ENCODE results near the gene PAMR1.

PAMR1 gene

DNA sequence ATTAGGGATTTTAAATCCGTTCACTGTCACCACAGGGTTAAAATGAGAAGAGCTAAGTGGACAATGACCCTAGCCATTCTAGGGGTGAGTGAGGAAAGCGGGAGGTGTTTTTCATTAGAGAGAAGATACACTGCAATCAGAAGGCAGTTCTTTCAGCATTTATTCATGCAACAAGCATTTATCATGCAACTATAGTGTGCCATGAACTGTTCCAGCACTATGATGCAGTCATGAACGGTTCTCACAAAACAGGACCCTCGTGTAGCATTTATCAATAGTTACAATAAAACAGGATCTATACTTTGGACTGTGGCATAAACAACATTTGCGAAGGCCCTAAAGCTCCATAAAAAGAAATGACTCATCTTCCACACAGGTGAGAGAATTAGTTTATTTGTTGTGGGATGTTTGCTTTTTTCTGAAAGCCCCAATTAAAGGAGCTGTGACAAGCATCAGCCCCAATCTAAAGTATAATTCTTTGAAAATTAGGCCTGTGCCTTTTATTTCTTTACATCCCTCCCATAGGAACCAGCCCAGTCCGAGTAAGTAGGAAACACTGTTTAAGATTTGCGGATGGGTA lies 51.5 kb downstream of the PAMR1 start:
- TF ChIP-seq POLR2A (IDR thresholded peaks at IDR 0.05; ENCODE audit: low read length): no peak
- no peak for TF ChIP-seq GATA1 (IDR thresholded peaks at IDR 0.05; ENCODE audit: low read depth, low read length)

GRCh38 chr11:35470616-35471015 lies 54.8 kb downstream of the PAMR1 start:
- no peak for DNase-seq
- no peak for TF ChIP-seq GATA1 (IDR thresholded peaks at IDR 0.05; ENCODE audit: low read depth, low read length)
- no peak for TF ChIP-seq POLR2A (IDR thresholded peaks at IDR 0.05; ENCODE audit: low read length)

More for the DNA sequence above, 51.5 kb downstream of the PAMR1 start:
- DNase-seq: no peak

GRCh38 chr11:35466058-35466457 lies 59.4 kb downstream of the PAMR1 start:
- TF ChIP-seq POLR2A (IDR thresholded peaks at IDR 0.05; ENCODE audit: low read length) (no peak), GATA1 (IDR thresholded peaks at IDR 0.05; ENCODE audit: low read depth, low read length) (no peak)
- no peak for DNase-seq

DNA sequence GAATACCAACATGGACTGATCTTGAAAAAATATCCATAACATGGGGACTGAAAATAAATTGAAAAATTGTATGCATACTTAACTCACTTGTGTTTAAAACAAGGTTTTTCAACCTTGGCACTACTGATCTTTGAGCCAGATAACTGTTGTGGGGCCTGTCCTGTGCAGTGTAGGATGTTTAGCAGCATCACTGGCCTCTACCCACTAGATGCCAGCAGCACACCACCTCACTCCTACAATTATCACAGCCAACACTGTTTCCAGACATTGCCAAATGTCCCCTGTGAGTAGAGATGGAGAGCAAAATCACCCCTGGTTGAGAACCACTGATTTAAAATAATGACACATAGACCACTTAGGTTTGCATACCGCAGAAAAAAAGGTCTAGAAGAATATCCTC lies 61.1 kb downstream of the PAMR1 start:
- DNase-seq: no peak
- TF ChIP-seq POLR2A (IDR thresholded peaks at IDR 0.05; ENCODE audit: low read length) (no peak), GATA1 (IDR thresholded peaks at IDR 0.05; ENCODE audit: low read depth, low read length) (no peak)

GRCh38 chr11:35463331-35463751 lies 62.1 kb downstream of the PAMR1 start:
- TF ChIP-seq GATA1 (IDR thresholded peaks at IDR 0.05; ENCODE audit: low read depth, low read length) (no peak), POLR2A (IDR thresholded peaks at IDR 0.05; ENCODE audit: low read length) (no peak)
- DNase-seq: no peak

- TF ChIP-seq GATA1 (IDR thresholded peaks at IDR 0.05; ENCODE audit: low read depth, low read length) (no peak), POLR2A (IDR thresholded peaks at IDR 0.05; ENCODE audit: low read length) (no peak)
- DNase-seq: no peak
Observed at GRCh38 chr11:35461917-35462538, 63.4 kb downstream of the PAMR1 start.

DNA sequence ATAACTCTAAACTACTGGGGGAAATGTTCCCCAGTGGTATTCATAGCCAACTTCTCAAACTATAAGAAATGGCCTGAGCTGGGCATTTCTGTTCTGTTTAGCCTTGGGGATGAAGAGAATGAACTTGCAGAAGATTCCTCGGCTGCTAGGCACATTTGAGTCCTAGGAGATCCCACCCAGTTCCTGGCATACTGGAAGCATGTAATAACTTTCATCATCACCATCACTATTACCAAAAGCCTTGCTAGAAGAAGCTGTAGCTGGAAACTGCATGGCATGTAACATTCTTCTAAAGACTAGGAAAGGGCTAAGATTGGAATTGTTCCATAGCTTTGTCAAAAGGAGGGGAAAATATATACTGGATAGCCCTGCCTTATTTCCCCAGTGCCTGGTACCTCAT lies 65.9 kb downstream of the PAMR1 start:
- DNase-seq: no peak
- TF ChIP-seq POLR2A (IDR thresholded peaks at IDR 0.05; ENCODE audit: low read length) (no peak), GATA1 (IDR thresholded peaks at IDR 0.05; ENCODE audit: low read depth, low read length) (no peak)

DNA sequence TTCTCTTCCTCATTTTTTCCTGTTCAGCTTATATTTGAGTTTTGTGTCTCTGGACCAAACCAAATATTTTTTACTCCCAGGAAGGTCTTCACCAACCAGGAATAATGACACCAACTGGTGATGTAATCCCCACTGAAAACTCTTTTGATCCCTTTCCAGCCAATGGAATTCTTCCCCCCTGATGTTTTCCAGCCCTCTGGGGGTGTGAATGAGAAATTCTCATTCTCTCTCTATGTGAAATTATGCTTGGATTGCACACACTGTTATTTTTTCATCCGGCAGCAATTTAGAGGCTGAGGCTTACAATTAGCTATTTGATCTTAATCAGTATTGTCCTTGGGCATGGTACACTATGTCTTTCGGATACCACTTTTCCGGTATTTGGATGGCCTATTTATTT lies 66.6 kb downstream of the PAMR1 start:
- TF ChIP-seq GATA1 (IDR thresholded peaks at IDR 0.05; ENCODE audit: low read depth, low read length): no peak
- TF ChIP-seq POLR2A (IDR thresholded peaks at IDR 0.05; ENCODE audit: low read length): no peak
- DNase-seq: no peak

GRCh38 chr11:35454362-35454761 lies 71.1 kb downstream of the PAMR1 start:
- DNase-seq: no peak
- TF ChIP-seq POLR2A (IDR thresholded peaks at IDR 0.05; ENCODE audit: low read length) (no peak), GATA1 (IDR thresholded peaks at IDR 0.05; ENCODE audit: low read depth, low read length) (no peak)

GRCh38 chr11:35436581-35437250 lies 88.7 kb downstream of the PAMR1 start:
- TF ChIP-seq POLR2A (IDR thresholded peaks at IDR 0.05; ENCODE audit: low read length) (no peak), GATA1 (IDR thresholded peaks at IDR 0.05; ENCODE audit: low read depth, low read length) (no peak)
- DNase-seq: no peak

DNA sequence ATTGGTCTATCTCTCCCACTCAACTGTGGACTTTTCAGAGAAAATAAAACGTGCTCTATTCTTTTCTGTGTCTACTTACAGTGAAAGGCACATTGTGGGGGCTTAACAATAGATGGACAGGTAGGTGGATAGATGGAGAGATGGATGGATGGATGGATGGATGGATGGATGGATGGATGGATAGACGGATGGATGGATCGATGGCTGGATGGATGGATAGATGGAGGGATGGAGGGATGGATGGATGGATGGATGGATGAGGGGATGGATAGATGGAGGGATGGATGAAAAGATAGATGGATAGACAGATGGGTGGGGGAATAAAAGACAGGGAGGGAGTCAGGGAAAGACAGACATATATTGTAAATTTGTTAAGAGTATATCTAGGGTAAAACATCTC lies 91.8 kb downstream of the PAMR1 start:
- no peak for DNase-seq
- no peak for TF ChIP-seq POLR2A (IDR thresholded peaks at IDR 0.05; ENCODE audit: low read length)
- TF ChIP-seq GATA1 (IDR thresholded peaks at IDR 0.05; ENCODE audit: low read depth, low read length): no peak

- no peak for DNase-seq
- no peak for TF ChIP-seq GATA1 (IDR thresholded peaks at IDR 0.05; ENCODE audit: low read depth, low read length)
- no peak for TF ChIP-seq POLR2A (IDR thresholded peaks at IDR 0.05; ENCODE audit: low read length)
Observed at GRCh38 chr11:35432464-35432863, 93.0 kb downstream of the PAMR1 start.

DNA sequence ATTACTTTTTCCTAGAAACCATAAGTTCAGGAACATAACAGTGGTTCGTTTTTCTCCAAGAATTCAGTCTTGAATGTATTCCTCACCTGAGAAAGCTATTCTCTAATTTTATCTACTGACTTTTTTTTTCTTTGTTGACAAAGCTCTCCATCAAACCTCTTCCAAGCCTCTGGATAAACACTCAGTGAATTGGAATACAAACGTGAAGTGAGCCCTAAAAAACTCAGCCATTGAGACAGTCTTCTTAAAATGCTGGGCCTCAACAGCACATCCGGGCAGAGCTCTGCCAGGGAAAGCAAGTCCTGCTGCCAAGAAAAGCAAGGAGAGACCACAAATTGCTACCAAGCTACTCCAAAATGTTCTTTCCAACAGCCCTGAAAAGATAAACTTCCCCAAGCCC lies 98.3 kb downstream of the PAMR1 start:
- DNase-seq: no peak
- TF ChIP-seq GATA1 (IDR thresholded peaks at IDR 0.05; ENCODE audit: low read depth, low read length) (no peak), POLR2A (IDR thresholded peaks at IDR 0.05; ENCODE audit: low read length) (no peak)

- no peak for DNase-seq
- TF ChIP-seq POLR2A (IDR thresholded peaks at IDR 0.05; ENCODE audit: low read length) (no peak), GATA1 (IDR thresholded peaks at IDR 0.05; ENCODE audit: low read depth, low read length) (no peak)
Observed at GRCh38 chr11:35426351-35426750, 99.1 kb downstream of the PAMR1 start.

Measured in erythroblast (primary cell).